DMS153 treated with DMSO at 0.1 percent for 48 hours (cell line): Measurements from ENCODE around the gene TNNT1.

Experiments used
- DNase-seq: peaks from one replicate; lab custom pipeline; 2025; ENCODE audit not compliant: unreplicated experiment; lab: John Stamatoyannopoulos, UW

Gene TNNT1

DNA sequence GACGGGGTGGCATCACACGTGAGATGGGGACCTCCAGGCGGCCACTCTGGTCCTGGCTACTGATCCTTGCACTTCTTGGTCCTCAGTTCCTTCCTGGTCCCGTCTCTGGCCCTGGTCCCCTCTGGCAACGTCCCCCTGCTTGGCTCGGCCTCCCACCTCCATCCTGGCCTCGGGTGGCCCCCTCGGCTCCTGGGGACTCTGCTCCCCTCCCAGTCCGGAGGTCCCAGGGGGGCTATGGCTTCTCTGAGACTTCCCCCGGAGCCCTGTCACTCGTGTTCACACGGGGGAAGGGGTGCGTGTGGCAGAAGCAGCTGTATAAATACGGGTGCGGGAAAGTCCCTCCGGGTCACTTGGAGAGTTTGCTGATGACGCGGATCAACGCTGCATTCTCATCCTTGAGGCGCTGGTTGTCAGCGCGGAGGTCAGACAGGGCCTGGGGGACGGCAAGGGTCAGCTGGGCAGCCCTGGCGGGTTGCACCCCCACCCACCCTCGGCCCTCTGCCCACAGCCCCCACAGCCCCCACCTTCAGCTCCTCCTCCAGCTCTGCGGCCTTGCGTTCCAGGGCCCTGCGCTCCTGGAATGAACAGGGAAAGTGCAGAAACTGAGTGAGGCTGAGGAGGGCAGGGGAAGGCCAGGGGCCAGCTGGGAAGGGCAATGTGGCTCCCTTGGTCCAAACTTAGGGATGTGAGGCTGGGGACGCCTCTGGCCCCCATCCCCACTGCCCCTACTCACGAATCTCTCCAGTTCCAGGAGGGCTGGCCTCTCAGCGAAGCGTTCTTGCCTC is 57.7 kb downstream of the TNNT1 start:
- DNase-seq: no peak

DNA sequence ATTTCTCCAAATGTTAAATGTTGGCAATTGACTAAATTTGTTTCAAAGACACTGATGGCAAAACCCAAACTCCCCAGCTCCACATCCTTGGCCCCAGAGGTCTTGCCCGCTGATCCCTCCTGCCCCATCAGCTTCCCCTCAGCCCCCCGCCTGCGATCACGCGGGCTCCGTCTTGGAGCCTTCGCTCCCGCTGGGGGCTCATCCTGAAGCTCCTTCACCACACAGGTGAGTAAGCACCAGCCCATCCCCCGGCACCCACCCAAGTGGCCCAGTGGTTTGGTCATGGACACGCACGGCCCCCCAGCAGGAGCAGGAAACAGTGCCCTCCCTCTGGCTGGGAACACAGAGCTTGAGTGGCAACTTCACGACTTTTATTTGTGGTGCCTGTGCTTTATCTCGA is 58.4 kb downstream of the TNNT1 start:
- DNase-seq: no peak

DNA sequence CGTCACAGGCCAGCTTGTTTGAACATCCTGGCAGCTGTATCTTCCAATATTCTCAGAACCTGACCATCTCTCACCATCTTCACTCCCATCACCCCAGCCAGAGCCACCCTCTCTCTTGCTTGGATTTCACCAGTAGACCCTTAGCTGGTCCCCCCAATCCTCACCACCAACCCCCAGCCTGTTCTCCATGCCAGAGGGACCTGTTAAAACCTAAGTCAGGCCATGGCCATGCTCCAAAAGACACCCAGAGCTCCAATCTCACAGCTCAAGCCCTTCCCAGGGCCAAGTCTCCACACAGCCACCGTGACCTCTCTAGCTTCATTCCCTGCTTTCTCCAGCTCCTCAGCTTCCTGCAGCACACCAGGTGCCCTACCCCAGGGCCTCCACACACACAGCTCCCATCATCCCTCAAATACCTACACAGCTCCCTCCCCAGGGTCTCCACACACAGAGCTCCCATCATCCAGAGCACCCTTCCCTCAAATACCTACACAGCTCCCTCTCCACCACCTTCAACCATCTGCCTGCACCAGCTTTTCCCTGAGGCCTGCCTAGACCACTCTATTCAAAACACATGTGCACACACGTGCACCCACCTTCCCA is 59.6 kb downstream of the TNNT1 start:
- no peak for DNase-seq

DNA sequence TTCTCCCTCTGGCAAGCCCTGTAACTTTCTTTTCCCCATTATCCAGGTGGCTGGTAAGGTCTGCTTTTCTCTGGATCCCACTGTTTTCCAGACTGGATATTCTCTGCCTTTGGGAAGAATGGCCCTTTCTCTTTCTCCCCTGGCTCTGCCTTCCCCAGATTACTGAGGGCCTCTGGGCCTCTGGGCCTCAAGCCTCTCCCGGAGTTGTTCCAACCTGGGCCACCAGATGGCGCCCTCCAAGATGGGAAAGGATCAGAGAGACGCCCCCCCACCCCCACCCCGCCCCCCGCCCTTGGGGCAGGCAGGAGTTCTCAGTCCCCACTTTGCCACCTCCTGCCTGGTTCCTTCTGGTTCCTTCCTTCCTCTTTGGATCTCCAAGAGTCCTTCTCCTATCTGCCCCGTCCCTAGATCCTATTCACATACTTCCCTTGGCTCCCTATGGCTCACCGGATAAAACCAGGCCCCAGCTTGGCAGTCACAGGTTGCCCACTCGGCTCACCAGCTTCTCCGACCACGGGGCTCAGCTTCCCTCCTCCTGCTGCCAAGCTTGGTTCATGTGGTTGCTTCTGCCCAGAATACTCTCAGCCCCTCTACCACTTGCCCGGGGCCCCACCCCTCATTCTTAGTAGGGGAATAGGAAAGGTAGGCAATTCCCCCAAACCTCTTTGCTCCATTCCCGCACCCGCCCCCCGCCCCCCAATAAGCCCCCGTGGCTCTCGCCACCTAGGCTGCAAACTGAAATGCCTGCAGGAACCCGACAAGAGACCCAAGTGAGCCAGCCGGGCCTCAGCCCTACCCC is 60.3 kb downstream of the TNNT1 start:
- DNase-seq: peak; percentile 52

DNA sequence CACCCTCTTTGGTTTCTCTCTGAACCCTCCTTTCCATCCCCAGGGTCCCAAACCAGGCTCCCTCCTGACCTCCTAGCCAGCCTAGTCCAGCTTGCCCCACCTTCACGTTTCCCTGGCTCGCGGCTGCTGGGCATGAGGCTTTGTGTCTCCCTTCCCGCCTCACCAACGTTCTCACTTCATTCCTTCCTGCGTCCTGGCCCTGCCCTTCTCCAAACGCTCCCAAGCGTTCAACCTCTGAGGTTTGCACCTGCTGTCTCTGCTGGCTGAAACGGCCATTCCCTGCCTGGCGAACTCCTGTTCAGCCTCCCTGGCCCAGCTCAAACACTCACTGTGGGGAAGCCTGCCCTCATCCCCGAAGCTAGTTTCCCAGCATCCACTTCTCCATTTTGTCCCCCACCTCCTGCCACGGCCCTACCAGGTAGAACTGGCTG is 61.0 kb downstream of the TNNT1 start:
- no peak for DNase-seq

DNA sequence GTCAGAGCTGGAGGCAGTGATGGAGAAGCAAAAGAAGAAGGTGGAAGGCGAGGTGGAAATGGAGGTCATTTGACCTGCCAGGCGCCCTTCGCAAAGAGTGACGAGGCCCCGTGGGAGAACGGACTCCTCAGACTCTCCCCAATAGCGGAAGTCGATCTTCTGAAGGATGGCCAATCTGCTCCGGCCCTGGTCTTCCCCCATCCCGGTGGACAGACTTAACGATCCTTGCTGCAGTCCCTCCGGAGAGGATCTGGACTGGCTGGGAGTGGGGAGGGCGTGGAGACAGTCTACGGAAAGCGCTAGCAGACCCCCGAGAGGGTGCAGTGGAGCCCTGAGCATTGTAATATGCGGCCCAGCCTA is 61.5 kb downstream of the TNNT1 start:
- DNase-seq: no peak

DNA sequence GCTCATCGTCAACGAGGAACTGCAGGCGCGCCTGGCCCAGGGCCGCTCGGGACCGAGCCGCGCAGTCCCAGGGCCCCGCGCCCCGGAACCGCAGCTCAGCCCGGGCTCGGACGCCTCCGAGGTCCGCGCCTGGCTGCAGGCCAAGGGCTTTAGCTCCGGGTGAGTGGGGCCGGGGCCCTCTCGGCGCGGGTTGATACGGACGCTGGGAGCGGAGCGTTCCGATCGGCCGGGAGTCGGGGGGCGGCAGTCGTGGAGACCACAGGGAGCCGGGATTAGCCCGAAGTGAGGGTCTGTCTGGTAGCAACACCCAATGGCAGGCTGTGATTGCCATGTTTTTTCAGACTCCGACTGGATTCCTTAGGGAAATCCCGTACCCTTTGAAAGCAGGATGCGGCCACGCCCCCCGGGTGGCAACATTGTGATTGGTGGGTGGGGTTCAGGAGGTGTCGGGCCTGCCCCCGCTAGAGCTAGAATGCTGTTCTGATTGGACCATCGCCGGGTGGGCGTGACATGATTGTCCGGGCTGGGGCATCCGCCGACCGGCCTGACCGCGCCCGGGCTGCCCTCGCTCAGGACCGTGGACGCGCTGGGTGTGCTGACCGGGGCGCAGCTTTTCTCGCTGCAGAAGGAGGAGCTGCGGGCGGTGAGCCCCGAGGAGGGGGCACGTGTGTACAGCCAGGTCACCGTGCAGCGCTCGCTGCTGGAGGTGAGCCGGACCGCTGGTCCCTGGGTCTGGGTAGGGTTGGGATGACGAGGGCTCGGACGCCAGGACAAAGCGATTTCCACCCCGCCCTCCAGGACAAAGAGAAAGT is 62.1 kb downstream of the TNNT1 start:
- peak; percentile 82 for DNase-seq

DNA sequence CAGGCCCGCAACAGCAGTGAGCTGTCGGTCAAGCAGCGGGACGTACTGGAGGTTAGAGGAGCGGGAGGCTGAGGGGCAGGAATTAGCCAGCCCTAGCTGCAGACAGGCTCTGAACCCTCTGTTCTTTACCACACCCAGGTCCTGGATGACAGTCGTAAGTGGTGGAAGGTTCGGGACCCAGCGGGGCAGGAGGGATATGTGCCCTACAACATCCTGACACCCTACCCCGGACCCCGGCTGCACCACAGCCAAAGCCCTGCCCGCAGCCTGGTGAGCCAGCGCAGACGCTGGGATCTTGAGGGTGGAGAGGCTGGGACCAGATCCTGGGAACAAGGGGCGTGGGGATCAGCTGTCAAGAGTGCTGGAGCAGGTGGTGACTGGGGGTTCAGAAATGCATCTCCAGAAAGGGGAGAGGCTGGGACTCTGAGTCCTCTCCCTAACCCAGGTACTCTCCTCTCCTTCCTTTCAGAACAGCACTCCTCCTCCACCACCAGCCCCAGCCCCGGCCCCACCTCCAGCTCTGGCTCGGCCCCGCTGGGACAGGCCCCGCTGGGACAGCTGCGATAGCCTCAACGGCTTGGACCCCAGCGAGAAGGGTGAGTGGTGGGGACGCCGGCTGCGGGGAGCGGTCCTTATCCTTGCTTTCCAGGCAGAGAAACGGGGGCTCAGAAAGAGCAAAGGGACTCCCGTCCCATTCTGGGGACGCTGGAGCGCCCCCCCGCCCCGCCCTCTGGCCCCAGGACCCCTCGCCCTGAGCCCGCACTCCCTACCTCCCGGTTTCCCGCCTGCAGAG is 62.9 kb downstream of the TNNT1 start:
- no peak for DNase-seq

DNA sequence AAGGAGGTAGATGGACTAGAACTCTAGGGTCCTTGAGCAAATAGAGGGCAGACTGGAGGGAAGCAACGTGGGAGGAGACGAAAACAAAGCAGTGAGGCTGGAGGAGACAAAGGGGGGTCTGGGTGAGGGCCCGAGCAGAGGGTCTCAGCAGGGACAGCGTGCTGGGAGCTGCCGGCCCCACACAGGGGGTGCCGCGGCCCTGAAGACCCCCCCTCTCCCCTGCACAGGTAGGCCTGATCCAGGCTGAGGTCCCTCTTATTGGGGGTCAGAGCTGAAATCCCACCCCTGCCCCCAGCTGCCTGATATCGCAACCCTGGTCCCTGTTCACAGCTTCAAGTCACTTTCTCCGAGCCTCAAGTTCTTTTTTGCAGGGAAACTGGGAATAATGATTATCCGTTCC is 64.6 kb downstream of the TNNT1 start:
- DNase-seq: no peak

DNA sequence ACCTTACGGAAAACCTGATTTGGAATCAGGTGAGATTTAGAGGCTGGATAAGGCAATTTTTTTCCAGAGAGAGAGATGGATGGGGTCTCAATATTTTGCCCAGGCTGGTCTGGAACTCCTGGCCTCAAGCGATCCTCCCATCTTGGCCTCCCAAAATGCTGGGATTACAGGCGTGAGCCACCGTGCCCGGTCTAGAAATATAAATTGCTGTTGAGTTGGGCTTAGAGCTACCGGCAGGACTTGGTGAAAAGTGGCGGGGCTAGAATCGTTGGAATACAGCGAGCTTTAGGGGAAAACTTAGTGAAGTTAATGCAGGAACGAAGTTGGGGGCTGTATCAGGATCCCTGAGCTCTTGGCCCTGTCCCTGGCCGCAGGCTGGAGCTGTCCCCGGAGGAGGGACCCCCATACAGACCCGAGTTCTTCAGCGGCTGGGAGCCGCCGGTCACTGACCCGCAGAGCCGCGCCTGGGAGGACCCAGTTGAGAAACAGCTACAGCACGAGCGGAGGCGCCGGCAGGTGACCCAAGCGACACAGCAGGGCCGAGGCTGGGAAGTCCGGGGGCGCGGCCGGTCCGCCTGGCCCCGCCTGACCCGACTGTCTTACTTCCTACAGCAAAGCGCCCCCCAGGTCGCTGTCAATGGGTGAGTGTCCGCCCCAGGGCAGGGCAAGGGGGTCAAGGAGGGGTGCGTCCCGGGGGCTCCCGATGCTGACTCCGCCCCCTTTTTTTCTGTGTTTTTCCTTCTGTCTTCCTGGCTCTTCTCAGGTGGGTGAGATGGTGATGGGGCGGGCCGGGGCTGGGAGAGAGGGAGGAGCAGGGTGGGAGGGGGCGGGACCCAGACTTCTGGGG is 65.8 kb downstream of the TNNT1 start:
- no peak for DNase-seq
